HepG2 (cell line): Measurements from ENCODE around the gene LCLAT1. TPM values are rescaled to one million over a fixed set of nuclear protein-coding genes. Genes with fewer than 3 reads are reported as not detected.

ENCODE experiments used
- NCOR1 ChIP-seq: fragments of 200-600 bp; sonication (generic); IDR thresholded peaks from 2 replicates; pipeline ENCODE4 v1.7.0; 2017; ENCODE audit warnings: antibody characterized with exemption, low read length, borderline replicate concordance
- NR3C1 ChIP-seq: sonication (generic); formaldehyde crosslinking; IDR thresholded peaks from 2 replicates; pipeline ENCODE4 v1.4.0; 2020; ENCODE audit warnings: missing genetic modification reagents
- TERF1 ChIP-seq: sonication (generic); formaldehyde crosslinking; IDR thresholded peaks from 2 replicates; pipeline ENCODE4 v1.8.0; 2022; ENCODE audit warnings: mild to moderate bottlenecking, missing genetic modification reagents, moderate library complexity
- ZBTB46 ChIP-seq: sonication (generic); formaldehyde crosslinking; IDR thresholded peaks from 2 replicates; pipeline ENCODE4 v1.4.0; 2020; ENCODE audit warnings: mild to moderate bottlenecking, missing genetic modification reagents, borderline replicate concordance
- ZFY ChIP-seq: sonication (generic); formaldehyde crosslinking; IDR thresholded peaks from 2 replicates; pipeline ENCODE4 v1.4.0; 2020; ENCODE audit warnings: missing genetic modification reagents
- ZNF33B ChIP-seq: sonication (generic); formaldehyde crosslinking; IDR thresholded peaks from 2 replicates; pipeline ENCODE4 v1.5.1; 2020; ENCODE audit warnings: mild to moderate bottlenecking, missing genetic modification reagents
- ZNF75D ChIP-seq: sonication (generic); formaldehyde crosslinking; IDR thresholded peaks from 2 replicates; pipeline ENCODE4 v1.8.1; 2023; ENCODE audit warnings: missing genetic modification reagents, mild to moderate bottlenecking, borderline replicate concordance
- polyA plus RNA-seq, 8 experiments: library from polyadenylated mRNA; depleted of rRNA in 3 of 8; stranded (reverse) in 7 of 8; unstranded in 1 of 8; fragments of >200 nt; fragmentation: Illumina TruSeq in 4 of 8; extraction: Trizol in 4 of 8; gene quantifications; 2 replicates each; pipeline versions ENCODE4 v1.2.1 to v1.2.3, GENCODE V29; 2011 to 2016; ENCODE audit warnings: low read depth in 4 of 8, missing spikeins in 1 of 8, mixed read lengths in 1 of 8; ENCODE audit not compliant: insufficient read depth in 1 of 8
- total RNA-seq, 5 experiments: library from RNA; depleted of rRNA; stranded (reverse); fragments of >200 nt; fragmentation: Illumina TruSeq; extraction: Trizol; gene quantifications; 2 replicates each; pipeline ENCODE4 v1.2.3, GENCODE V29; 2016; ENCODE audit warnings: low read depth in 1 of 5
- TF ChIP-seq, protein P1 (sequence below): sonication (generic); formaldehyde crosslinking; IDR thresholded peaks from 2 replicates; pipeline ENCODE4 v1.4.0; 2020; ENCODE audit warnings: missing genetic modification reagents, borderline replicate concordance
- TF ChIP-seq, protein P2 (sequence below): sonication (generic); formaldehyde crosslinking; IDR thresholded peaks from 2 replicates; pipeline ENCODE4 v1.8.0; 2022; ENCODE audit warnings: missing genetic modification reagents, low read depth, mild to moderate bottlenecking, borderline replicate concordance

Gene LCLAT1
- total and polyA plus RNA-seq, 2 of the 13 experiments (the other 11 are each of a cell fraction or from before 2014, with no cell fraction given): 18.0 to 28.0 TPM

DNA sequence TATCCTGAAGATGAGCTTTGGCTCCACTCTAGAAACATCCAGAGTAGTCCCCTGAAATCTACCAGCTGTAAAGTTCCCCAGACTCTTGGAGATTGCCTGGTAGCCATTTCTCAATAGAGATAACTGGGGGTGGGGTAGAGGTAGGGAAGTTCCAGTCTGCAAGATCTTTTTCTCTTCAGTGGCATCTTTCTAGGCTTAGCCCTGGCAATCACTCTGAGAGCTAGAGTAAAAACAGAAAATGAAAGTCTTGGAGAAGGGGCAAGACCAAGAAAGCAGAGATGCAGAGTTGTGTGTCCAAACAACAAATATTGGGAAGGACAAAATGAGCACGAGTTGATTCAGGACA is 41.8 kb upstream of the LCLAT1 start (continued):
- TF ChIP-seq, protein P1, sequence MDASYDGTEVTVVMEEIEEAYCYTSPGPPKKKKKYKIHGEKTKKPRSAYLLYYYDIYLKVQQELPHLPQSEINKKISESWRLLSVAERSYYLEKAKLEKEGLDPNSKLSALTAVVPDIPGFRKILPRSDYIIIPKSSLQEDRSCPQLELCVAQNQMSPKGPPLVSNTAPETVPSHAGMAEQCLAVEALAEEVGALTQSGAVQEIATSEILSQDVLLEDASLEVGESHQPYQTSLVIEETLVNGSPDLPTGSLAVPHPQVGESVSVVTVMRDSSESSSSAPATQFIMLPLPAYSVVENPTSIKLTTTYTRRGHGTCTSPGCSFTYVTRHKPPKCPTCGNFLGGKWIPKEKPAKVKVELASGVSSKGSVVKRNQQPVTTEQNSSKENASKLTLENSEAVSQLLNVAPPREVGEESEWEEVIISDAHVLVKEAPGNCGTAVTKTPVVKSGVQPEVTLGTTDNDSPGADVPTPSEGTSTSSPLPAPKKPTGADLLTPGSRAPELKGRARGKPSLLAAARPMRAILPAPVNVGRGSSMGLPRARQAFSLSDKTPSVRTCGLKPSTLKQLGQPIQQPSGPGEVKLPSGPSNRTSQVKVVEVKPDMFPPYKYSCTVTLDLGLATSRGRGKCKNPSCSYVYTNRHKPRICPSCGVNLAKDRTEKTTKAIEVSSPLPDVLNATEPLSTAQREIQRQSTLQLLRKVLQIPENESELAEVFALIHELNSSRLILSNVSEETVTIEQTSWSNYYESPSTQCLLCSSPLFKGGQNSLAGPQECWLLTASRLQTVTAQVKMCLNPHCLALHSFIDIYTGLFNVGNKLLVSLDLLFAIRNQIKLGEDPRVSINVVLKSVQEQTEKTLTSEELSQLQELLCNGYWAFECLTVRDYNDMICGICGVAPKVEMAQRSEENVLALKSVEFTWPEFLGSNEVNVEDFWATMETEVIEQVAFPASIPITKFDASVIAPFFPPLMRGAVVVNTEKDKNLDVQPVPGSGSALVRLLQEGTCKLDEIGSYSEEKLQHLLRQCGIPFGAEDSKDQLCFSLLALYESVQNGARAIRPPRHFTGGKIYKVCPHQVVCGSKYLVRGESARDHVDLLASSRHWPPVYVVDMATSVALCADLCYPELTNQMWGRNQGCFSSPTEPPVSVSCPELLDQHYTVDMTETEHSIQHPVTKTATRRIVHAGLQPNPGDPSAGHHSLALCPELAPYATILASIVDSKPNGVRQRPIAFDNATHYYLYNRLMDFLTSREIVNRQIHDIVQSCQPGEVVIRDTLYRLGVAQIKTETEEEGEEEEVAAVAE (CRISPR knock-in tag): no peak
- TF ChIP-seq NCOR1 (no peak), NR3C1 (CRISPR knock-in tag) (no peak), ZNF75D (CRISPR knock-in tag) (no peak), ZNF33B (CRISPR knock-in tag) (no peak), ZBTB46 (no peak), ZFY (CRISPR knock-in tag) (no peak), TERF1 (CRISPR knock-in tag) (no peak)
- TF ChIP-seq, protein P2, sequence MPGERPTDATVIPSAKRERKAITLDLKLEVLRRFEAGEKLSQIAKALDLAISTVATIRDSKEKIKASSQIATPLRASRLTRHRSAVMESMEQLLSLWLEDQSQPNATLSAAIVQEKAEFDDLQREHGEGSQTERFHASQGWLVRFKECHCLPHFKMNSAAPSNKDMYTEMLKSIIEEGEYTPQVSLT (CRISPR knock-in tag): no peak
